ENCODE results near the gene HS1BP3. TPM values are rescaled to one million over a fixed set of nuclear protein-coding genes. Genes with fewer than 3 reads are reported as not detected.
A peak's percentile ranks its signal among the peaks of the same experiment; 100 is the strongest.

Gene HS1BP3
- total and polyA plus RNA-seq, 2 of the 13 experiments (the other 11 are each of a cell fraction or from before 2014, with no cell fraction given), result 15.2 to 22.0 TPM

GRCh38 chr2:20609349-20609994 is 41.4 kb downstream of the HS1BP3 start (continued):
- TF ChIP-seq ZXDC (CRISPR knock-in tag; IDR thresholded peaks at IDR 0.05) (no peak), SRSF4 (IDR thresholded peaks at IDR 0.05; ENCODE audit: low read depth, low read length, poor library complexity, severe bottlenecking) (no peak), ZNF839 (CRISPR knock-in tag; IDR thresholded peaks at IDR 0.05; ENCODE audit: borderline replicate concordance) (0 out of 2 replicates have a peak, but pooled peaks have one; percentile 32), TBP (CRISPR knock-in tag; IDR thresholded peaks at IDR 0.05) (no peak), ZFP91 (CRISPR knock-in tag; IDR thresholded peaks at IDR 0.05; ENCODE audit: borderline replicate concordance) (0 out of 2 replicates have a peak, but pooled peaks have one; percentile 45), ATF3 (CRISPR knock-in tag; IDR thresholded peaks at IDR 0.05) (no peak), NFKBIZ (CRISPR knock-in tag; IDR thresholded peaks at IDR 0.05) (no peak), ZNF598 (CRISPR knock-in tag; IDR thresholded peaks at IDR 0.05; ENCODE audit: borderline replicate concordance) (no peak), REL (CRISPR knock-in tag; conservative IDR thresholded peaks at IDR 0.05) (no peak), ZNF784 (CRISPR knock-in tag; IDR thresholded peaks at IDR 0.05; ENCODE audit: borderline replicate concordance) (no peak), ZNF484 (CRISPR knock-in tag; IDR thresholded peaks at IDR 0.05; ENCODE audit: borderline replicate concordance, low read depth) (no peak), DMTF1 (CRISPR knock-in tag; IDR thresholded peaks at IDR 0.05) (no peak), ZNF605 (CRISPR knock-in tag; IDR thresholded peaks at IDR 0.05) (peak; percentile 69), ZNF383 (CRISPR knock-in tag; IDR thresholded peaks at IDR 0.05; ENCODE audit: borderline replicate concordance) (no peak), BRD4 (CRISPR knock-in tag; IDR thresholded peaks at IDR 0.05) (no peak), TERF1 (CRISPR knock-in tag; IDR thresholded peaks at IDR 0.05) (no peak), TBX3 (IDR thresholded peaks at IDR 0.05; ENCODE audit: borderline replicate concordance) (no peak), ZNF567 (CRISPR knock-in tag; IDR thresholded peaks at IDR 0.05; ENCODE audit: borderline replicate concordance) (peak; percentile 30; the same call in 1 of the 2 replicates), ZSCAN21 (CRISPR knock-in tag; IDR thresholded peaks at IDR 0.05; ENCODE audit: borderline replicate concordance) (no peak), ZNF552 (CRISPR knock-in tag; IDR thresholded peaks at IDR 0.05; ENCODE audit: borderline replicate concordance) (no peak)

Measured in HepG2 (cell line).